Measurements from ENCODE around the gene SNX32.

SNX32 gene

DNA sequence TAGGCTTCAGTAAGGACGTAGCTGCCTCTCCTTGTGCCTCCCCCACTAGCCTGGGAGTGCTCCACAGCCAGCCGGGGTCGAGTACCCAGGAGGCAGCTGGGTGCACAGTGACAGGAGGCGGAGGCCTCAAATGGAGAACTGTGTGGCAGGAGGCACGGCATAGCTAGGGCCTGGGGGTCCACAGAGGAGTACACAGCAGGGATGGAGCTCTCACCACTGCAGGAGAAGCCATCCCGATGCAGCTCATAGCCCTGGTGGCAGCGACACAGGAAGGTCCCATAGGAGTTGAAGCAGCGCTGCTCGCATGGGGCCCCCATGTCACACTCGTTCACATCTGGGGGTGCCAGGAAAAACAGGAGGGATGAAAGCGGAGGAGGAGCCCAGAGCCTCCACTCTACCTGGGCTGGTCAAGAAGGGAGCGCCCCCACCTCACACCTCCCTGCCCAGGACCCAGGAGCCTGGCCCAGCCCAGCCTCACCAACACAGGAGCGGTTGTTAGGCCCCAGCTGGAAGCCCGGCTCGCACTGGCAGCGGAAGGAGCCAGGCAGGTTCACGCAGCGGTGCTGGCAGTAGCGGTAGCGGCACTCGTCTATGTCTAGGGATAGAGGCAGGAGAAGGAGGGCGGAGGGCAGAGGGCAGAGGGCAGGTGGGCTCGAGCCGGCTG is 36.0 kb downstream of the SNX32 start:
- DNase-seq: no peak

DNA sequence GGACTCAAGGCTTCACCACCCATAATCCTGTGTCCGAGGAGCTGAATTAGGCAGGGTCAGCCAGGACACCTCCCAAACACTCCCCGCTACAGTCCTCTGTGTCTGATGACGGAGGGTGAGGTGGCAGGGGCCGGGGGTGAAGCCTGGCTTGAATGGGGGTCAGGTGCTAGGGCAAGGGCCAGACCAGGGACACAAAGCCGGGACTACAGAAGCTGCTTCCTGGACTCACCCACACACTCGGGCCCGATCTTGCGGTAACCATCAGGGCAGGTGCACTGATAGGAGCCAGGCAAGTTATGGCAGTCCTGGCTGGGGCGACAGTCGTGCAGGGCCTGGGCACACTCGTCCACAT is 36.5 kb downstream of the SNX32 start:
- no peak for DNase-seq

DNA sequence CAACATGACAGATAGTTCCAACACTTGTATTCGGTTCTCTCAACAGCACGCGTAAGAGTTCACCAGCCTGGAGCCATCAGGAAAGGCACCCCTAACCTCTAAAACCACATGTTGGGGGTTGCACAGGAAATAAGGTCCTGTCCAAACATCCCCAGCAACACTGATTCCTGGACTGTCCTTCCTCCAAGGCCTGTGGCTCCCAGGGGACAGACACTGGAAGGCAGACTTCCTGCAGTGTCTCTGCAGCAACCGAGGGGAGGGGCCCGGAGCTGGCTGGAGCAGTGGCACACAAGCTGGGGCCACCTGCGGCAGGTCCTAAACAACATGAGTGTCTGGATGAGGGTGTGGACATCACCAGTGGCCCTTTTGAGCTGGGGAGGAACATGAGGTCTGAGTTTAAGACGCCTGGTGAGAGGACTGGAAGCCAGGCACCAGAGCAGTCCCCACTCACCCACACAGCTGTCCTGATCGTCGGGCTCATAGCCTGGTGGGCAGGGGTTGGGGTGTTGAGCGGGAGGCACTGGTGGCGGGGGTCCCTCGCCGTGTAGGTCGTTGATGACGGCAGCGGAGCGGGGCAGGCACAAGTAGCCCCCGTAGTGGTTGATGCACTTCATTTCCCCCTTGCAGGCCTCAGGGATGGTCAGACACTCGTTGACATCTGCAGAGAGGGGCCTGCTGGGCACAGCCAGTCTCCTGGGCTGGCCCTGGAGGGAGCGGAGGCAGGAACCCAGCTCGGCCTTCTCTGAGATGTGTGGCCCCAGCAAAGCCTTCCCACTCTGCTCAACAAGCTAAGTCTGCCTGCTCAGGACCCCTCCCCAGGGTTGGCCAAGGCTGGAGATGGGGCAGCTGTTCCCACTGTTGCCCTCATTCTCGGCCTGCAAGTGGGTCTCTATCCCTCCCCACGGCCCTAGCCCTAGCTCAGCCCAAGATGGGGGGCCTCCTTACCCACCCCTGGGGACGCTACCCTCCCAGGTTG is 37.2 kb downstream of the SNX32 start:
- no peak for DNase-seq

DNA sequence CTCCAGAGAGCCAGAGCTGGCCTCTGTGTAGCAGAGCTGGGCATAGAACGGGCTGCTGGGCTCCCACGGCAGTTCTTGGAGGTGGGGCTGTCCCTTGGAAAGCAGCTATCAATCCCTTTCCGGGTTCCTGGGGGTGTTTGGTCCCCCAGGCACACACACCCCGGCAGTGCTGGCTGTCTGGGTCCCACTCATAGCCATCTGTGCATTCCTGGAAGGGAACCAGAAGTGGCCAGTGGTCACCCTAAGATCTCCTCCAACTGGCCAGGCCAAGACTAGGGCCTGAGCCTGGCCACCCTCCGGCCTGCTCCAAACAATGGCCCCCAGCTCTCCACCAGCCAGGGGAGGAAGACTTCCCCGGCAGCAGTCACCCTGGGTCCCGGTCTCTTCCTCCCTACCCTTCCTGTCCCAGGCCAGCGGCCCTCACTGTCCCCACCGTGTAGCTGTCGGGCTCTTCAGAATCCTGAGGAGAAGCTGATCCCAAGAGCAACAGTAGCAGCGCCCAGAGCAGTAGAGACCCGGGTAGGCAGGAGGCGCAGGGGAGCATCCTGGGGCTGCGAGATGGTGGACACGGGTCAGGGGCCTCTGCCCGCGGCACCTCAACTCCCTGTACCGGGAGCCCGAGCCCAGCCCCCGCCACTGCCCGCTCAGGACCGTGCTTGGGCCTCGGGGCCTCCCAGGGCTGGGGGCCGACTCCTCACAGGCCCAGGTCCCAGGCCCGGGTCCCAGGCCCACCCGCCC is 38.2 kb downstream of the SNX32 start:
- DNase-seq: no peak

DNA sequence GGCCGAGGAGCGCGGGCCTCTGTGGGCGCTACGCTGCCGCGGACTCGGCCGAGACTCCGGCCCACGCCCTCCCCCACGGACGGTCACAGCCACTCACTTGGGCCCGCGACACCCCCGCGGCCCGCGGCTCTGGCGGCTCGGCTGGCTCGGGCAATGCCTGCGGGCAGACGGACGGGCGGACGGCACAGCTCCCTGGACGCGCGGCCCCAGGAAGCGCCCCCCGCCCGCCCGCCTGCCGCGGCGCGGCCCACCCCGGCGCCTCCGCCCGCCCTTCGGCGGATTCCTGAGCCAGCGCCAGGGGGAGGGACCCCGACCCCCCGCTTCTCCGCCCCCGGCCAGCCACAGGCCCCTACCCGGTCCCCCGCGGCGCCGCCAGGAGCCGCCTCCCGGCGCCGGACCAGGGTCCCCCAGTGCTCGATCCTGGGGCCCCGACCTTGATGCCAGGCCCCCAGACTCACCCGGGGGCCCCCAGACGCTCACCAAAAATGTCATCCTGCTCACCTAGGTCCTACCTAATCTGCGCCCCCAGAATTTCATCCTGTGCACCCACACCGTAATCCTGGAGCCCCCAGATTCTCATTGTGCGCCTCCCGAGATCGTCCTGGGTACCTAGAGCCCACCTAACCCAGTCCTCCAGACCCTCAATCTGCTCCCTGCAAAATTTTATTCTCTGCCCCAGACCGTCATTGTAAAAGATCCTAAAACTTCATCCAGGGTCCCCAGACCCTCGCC is 39.0 kb downstream of the SNX32 start, which contains the start of gene EFEMP2:
Gene EFEMP2, minus strand, starts transcription at position 215 of the 732 bp plus-strand sequence. CDS start 446 bp downstream, outside the sequence.
- no peak for DNase-seq

DNA sequence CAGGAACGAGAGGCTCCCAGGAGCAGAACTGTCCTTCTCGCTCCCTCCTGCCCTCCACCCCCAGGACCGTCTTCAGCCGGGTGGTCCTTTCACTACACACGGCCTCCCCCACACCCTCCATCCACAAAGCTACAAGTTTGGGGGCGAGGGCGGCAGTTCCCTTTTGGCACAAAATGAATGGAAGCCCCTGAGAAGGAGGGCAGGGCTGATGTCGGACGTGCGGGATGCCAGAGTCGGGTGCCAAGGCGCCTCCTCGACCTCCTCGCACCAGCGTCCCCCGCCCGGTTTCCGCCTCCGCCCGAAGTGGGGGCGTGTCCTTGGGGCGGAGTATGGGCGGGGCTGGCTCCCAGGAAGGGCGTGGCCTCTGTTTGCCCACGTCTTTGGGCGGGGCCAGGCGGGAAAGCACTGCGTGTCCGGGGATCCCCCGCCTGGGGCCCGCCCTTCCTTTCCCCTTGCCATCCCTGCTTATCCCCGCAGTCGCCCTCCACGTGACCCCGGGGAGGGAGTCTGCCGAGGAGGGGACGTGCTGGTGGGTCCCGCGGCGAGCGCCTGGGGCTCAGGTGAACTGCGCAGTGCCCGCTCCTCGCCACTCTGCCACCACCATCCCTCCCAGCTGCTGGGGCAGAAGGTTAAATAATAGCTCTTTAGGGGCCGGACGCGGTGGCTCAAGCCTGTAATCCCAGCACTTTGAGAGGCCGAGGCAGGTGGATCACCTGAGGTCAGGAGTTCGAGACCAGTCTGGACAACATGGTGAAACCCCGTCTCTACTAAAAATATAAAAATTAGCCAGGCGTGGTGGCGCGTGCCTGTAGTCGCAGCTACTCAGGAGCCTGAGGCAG is 39.8 kb downstream of the SNX32 start:
- DNase-seq: peak; percentile 96

DNA sequence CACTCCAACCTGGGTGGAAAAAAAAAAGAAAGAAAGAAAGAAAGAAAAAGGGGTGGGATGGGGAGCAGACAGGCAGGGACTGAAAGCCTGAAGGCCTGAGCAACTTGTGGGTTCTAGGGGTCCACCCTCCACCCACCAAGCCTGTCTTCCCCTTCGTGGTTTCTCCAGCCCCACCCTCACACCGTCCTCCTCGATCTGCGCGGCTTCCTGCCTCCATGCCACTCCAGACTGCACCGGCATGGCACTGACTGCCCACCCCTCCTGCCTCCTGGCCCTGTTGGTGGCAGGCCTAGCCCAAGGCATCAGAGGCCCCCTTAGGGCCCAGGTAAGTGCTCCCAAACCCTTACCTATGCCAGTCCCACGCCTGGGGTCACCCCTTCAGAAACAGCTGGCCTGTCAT is 45.9 kb downstream of the SNX32 start, which contains the start of gene CTSW:
Gene CTSW, plus strand, starts transcription at position 221 of the 400 bp plus-strand sequence. Its CDS starts 18 bp downstream, at position 239.
- DNase-seq: peak; percentile 30

DNA sequence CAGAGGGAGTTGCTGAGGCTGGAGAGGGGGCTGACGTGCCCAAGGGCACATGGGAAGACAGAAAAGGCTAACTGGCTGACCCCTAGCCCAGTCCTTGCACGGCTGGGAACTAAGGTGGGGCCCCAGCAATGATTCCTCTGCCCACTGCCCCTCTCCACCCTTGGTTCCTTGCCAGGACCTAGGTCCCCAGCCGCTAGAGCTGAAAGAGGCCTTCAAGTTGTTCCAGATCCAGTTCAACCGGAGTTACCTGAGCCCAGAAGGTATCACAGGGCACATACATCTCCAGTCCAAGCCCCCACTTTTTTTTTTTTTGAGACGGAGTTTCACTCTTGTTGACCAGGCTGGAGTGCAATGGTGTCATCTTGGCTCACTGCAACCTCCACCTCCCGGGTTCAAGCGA is 46.3 kb downstream of the SNX32 start:
- no peak for DNase-seq

DNA sequence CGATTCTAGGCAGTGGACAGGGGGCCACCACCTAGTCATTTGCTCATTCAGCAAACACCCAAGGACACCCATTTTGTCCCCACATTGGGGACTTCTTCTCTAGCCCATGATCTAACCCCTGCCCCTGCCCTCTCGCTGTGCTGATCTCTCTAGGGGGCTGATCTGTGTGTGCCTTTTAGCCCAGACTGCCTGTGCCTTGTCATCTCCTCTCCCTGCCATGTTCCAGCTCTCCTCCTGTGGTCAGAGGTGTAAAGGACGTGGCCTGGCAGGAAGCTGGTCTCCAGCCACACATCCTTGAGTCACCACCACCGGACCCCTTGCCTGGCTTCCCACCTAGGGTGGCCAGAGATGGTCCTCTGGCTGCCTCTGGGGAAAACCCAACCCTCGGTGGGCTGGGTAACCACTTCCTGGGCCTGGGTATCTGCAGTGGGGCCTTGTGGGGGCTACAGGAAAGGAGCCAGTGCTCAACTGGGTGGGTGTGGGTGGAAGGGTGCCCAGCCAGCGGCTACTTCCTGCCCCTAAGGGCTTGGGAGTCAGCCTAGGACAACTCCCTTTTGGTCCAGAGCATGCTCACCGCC is 47.2 kb downstream of the SNX32 start:
- DNase-seq: no peak

DNA sequence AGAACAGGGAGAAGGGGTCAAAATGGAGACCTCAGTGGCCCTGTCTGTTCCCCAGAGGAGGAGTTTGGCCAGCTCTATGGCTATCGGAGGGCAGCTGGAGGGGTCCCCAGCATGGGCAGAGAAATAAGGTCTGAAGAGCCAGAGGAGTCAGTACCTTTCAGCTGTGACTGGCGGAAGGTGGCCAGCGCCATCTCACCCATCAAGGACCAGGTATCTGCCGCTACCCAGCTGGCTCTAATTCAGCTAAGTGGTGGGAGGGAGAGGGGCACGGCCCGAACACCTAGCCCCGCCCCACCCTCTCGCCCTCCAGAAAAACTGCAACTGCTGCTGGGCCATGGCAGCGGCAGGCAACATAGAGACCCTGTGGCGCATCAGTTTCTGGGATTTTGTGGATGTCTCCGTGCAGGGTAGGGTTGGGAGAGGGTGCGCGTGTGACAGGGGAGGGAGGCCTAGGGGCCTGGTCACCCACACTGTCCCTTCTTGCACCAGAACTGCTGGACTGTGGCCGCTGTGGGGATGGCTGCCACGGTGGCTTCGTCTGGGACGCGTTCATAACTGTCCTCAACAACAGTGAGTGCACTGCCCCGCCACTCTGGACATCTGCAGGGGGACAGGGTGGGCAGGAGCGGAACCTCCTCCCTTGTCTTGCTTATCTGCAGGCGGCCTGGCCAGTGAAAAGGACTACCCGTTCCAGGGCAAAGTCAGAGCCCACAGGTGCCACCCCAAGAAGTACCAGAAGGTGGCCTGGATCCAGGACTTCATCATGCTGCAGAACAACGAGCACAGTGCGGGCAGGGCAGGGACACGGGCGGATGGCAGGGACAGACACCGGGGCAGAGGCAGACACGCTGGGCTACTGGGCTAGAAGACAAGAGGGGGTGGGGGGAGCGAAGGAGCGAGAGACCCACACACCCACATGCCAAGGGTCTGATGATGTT is 48.6 kb downstream of the SNX32 start:
- no peak for DNase-seq

DNA sequence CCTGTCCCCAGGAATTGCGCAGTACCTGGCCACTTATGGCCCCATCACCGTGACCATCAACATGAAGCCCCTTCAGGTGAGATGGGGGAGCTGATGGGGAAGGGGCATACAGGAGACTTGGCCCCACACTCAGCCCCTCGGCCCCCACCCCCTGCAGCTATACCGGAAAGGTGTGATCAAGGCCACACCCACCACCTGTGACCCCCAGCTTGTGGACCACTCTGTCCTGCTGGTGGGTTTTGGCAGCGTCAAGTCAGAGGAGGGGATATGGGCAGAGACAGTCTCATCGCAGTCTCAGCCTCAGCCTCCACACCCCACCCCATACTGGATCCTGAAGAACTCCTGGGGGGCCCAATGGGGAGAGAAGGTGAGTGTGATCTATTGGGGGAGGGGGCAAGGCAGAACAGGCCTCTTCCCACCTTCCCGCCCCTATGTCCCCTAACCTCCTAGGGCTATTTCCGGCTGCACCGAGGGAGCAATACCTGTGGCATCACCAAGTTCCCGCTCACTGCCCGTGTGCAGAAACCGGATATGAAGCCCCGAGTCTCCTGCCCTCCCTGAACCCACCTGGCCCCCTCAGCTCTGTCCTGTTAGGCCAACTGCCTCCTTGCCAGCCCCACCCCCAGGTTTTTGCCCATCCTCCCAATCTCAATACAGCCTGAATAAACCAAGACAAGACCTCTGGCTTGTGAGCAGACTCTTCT is 49.4 kb downstream of the SNX32 start:
- no peak for DNase-seq

DNA sequence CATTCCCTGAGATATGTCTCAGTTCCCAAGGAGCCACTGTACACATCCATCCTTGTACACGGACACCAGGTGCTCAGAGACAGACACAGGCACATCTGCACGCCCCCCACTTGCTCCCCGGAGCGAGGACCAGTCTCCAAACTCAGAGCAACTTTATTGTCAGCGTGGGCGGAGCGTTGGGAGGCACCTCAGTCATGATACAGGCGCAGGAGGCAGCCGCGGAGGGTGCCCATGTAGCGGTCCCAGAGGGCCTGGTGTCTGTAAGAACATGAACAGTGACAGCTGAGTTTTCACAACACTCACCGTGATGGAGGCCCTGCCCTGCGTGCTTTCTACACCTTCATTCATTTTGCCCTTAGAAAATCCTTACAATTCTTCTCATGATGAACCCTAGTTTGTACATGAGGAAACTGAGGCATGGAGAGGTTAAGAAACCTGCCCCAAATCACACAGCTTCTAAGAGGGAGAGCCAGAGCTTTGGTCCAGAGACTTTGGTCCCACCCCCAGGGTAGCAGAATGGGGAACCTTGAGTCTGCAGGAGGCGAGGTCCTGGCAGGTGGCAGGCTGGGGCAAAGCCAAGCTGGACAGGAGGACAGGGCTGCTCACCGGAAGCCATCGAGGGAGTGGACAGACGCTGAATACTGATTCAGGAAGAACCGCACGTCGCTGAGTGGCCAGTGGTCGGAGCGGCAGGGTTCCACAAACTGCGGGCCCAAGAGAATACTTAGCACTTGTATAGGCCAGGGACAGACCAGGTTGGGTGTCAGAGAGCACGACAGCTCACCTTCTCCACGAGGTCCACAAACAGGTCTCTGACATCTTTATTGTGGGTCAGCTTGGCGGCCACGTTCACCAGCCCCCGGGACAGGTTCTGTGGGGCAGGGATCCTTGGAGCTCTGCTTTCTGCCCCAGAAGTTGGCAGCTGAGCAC is 50.3 kb downstream of the SNX32 start:
- no peak for DNase-seq

DNA sequence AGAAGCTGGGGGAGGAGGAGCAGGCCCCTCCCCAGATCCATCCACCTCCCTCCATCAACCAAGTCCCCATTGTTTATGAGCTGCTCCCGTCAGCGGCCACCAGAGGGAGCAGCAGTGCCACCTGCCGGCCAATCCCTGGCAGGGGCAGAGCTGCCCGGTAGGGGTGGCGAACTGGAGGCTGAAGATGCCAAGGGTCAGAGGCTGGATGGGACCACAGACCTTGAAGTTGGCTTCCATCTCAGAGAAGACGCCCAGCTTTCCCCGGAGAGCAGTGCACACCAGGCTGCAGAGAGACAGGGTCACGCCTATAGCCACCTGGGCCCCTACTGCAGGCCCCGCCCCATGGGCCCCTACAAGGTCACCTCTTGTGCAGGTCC is 50.9 kb downstream of the SNX32 start:
- DNase-seq: peak; percentile 76

DNA sequence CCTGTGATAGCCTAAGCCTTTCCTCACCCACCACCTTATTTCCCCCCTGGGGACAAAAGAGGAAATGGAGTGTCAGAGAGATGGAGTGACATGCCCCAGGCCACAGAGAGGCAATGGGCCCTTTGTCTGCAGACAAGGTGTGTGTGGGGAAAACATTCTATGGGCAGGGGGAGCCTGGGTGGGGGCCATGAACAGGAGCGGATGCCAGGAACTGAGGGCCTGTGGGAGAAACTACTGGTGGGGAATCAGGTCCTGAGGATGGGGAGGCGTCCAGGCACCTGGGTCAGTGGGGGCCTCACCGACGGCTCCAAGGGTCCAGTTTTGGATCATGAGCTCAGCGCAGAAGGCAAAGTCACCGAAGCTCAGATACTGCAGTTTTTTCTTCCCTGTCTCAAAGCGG is 51.5 kb downstream of the SNX32 start:
- no peak for DNase-seq

DNA sequence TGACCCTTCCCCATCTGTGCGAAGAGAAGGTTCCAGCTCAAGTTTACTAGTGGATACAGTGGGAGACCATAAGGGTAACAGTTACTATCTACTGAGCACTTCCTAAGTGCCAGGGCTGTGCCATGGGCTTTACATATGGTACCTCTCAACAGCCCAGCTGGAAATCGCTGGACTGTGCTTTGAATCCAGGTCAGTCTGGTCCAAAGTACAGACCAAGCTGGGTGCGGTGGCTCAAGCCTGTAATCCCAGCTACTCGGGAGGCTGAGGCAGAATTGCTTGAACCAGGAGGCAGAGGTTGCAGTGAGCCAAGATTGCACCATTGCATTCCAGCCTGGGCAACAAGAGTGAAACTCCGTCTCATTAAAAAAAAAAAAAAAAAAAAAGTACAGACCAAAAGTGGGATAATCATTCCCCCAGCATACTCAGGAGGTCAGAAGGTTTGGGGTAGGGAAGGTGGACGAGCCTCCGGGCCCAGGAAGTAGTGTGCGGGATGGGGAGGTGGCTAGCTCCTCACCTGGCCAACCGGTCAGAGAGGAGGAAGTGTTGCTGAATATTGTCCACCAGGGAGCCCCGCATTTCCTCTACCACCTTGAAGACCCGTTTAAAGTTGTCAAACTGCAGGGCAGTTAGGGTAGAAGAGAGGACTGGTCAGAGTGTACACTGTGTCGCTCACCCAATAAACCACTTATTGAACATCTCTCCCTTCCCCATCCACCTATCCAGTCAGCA is 52.2 kb downstream of the SNX32 start:
- DNase-seq: no peak

DNA sequence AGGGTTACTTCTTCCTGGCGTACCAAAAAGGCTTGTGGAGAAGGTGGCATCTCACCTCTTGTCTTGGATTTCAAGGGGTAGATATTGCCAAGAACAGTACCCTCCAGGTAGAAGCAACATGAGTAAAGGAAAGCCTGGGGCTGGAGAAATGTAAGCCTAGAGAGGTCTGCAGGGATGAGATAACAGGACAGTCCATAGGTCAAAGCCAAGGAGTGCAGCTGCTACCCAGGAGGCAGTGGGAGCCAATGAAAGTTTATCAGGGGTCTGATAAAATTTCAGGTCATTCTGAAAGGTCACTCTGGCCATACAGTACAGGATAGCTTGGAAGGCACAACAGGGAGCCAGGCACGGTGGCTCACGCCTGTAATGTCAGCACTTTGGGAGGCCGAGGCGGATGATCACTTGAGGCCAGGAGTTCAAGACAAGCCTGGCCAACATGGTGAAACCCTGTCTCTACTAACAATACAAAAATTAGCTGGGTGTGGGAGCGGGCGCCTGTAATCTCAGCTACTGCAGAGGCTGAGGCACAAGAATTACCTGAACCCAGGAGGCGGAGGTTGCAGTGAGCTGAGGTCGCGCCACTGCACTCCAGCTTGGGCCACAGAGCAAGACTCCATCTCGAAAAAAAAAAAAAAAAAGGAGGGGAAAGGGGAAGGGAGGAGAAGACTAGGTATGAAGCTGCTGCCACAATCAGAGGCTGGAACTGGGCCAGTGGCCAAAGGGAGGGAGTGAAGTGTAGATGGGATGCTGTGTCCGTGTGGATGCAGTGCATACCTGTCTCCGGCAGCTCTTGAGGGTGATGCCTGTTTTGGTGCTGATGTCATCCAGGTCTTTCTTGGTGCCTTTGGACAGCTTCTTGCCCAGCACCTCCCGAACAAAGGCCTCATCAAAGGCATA is 53.3 kb downstream of the SNX32 start:
- no peak for DNase-seq
